ENCODE data around the gene AEBP1.

AEBP1 gene

DNA sequence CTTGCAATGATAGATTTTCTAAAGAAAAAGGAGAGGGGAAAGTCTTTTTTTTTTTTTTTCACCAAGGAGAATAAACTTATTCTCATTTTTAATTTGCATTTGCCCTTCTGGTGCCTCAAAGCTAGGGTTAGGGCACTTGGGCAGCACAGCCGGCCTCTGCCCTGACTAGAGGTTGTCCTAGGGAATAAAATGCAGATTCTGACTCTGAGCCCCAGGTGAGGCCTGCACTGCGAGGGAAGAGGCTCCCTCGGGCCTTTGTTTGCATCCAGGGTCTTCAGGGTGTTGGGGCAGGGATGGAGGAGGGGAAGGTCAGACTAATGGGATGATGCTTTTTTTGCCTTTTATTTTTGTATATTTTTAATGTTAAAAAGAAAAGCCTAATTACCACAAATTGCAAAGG, 29.1 kb downstream of the AEBP1 start:
- H2AFZ ChIP-seq (ENCODE audit: low read length): no peak overlapping the region
- H3K79me2 ChIP-seq (ENCODE audit: insufficient read depth, low read length): no peaks in the 10 kb centered on the region
- no peaks in the 10 kb centered on the region for H3F3A ChIP-seq (ENCODE audit: low read depth)
- peaks cover 12% of the 10 kb centered on the region for H3K4me1 ChIP-seq (ENCODE audit: insufficient read depth, low read length, poor library complexity, severe bottlenecking)
- H3K9me2 ChIP-seq (replicated peaks; ENCODE audit: low read depth, low read length): no peaks in the 10 kb centered on the region
- no peaks in the 10 kb centered on the region for H3K36me3 ChIP-seq (ENCODE audit: insufficient read depth, low read length)
- H3K4me3 ChIP-seq (ENCODE audit: low read length, poor library complexity, severe bottlenecking): no peak overlapping the region
- TF ChIP-seq EZH2phosphoT487 (IDR thresholded peaks at IDR 0.05; ENCODE audit: borderline replicate concordance): no peak
- TF ChIP-seq, protein P1, sequence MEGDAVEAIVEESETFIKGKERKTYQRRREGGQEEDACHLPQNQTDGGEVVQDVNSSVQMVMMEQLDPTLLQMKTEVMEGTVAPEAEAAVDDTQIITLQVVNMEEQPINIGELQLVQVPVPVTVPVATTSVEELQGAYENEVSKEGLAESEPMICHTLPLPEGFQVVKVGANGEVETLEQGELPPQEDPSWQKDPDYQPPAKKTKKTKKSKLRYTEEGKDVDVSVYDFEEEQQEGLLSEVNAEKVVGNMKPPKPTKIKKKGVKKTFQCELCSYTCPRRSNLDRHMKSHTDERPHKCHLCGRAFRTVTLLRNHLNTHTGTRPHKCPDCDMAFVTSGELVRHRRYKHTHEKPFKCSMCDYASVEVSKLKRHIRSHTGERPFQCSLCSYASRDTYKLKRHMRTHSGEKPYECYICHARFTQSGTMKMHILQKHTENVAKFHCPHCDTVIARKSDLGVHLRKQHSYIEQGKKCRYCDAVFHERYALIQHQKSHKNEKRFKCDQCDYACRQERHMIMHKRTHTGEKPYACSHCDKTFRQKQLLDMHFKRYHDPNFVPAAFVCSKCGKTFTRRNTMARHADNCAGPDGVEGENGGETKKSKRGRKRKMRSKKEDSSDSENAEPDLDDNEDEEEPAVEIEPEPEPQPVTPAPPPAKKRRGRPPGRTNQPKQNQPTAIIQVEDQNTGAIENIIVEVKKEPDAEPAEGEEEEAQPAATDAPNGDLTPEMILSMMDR (conservative IDR thresholded peaks at IDR 0.05; ENCODE audit: low read length): no peak
- no peaks in the 10 kb centered on the region for H3K27me3 ChIP-seq (ENCODE audit: insufficient read depth, low read length, poor library complexity, severe bottlenecking)
- no peak overlapping the region for H3K9ac ChIP-seq (ENCODE audit: low read depth, low read length, poor library complexity, severe bottlenecking)
- no peaks in the 10 kb centered on the region for H3K9me3 ChIP-seq (ENCODE audit: insufficient read depth, low read depth, low read length)
- no peak overlapping the region for H3K4me2 ChIP-seq (ENCODE audit: low read depth, low read length, poor library complexity, severe bottlenecking)
- H4K20me1 ChIP-seq (ENCODE audit: insufficient read depth, low read length, poor library complexity, severe bottlenecking): no peaks in the 10 kb centered on the region

DNA sequence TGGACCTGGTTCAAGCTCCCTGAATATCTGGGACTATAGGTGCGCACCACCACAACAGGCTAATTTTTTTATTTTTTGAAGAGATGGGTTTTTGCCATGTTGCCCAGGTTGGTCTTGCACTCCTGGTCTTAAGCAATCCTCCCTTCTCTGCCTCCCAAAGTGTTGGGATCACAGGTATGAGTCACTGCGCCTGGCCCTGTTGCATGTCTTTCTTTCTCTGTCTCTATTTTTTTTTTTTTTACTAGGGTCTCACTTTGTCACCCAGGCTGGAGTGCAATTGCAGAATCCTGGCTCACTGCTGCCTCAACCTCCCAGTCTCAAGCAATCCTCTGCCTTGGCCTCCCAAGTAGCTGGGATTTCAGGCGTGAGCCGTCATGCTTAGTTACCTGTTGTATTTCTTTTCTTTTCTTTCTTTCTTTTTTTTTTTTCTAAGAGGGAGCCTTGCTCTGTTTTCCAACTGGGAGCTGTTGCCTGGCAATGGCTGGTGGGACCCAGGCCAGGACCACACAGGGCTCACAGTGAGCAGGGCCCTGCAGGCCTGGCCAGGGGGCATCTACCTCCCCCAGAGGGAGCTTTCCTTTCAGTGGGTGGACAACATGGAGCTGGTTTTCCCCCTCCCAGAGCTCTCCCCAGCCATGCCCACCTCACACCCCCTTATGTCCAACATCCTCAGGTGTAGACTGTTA, 30.9 kb downstream of the AEBP1 start:
- Histone ChIP-seq H2AFZ (ENCODE audit: low read length) (no peak overlapping the region; the same call in 1 of the 2 replicates), H3K79me2 (ENCODE audit: insufficient read depth, low read length) (no peaks in the 10 kb centered on the region), H3F3A (ENCODE audit: low read depth) (no peaks in the 10 kb centered on the region), H4K20me1 (ENCODE audit: insufficient read depth, low read length, poor library complexity, severe bottlenecking) (no peaks in the 10 kb centered on the region), H3K9me3 (ENCODE audit: insufficient read depth, low read depth, low read length) (no peaks in the 10 kb centered on the region), H3K36me3 (ENCODE audit: insufficient read depth, low read length) (no peaks in the 10 kb centered on the region), H3K4me3 (ENCODE audit: low read length, poor library complexity, severe bottlenecking) (no peak overlapping the region), H3K4me2 (ENCODE audit: low read depth, low read length, poor library complexity, severe bottlenecking) (no peak overlapping the region), H3K27me3 (ENCODE audit: insufficient read depth, low read length, poor library complexity, severe bottlenecking) (no peaks in the 10 kb centered on the region), H3K9me2 (replicated peaks; ENCODE audit: low read depth, low read length) (no peaks in the 10 kb centered on the region), H3K4me1 (ENCODE audit: insufficient read depth, low read length, poor library complexity, severe bottlenecking) (no peaks in the 10 kb centered on the region), H3K9ac (ENCODE audit: low read depth, low read length, poor library complexity, severe bottlenecking) (no peak overlapping the region)
- TF ChIP-seq EZH2phosphoT487 (IDR thresholded peaks at IDR 0.05; ENCODE audit: borderline replicate concordance): no peak

DNA sequence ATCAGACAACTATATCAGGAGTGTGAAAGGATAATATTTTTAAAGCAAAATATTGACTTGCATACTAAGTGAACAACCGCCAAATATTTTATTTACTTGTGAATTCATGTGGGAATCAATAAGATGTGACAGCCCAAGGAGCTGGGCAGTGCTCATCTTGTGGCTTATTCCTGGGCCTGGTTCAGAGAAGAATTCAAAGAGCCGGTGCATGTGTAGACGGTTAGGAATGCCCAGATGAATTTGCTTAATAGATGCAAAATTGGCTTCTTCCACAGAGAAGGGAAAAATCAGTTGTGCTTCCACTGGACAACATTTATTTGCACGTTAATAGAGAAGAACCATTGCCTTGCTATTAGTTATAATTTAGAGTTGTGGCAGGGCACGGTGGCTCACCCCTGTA, 32.6 kb downstream of the AEBP1 start:
- no peaks in the 10 kb centered on the region for H3K27me3 ChIP-seq (ENCODE audit: insufficient read depth, low read length, poor library complexity, severe bottlenecking)
- no peak overlapping the region for H3K4me3 ChIP-seq (ENCODE audit: low read length, poor library complexity, severe bottlenecking)
- TF ChIP-seq EZH2phosphoT487 (IDR thresholded peaks at IDR 0.05; ENCODE audit: borderline replicate concordance): no peak
- TF ChIP-seq, protein P1 (conservative IDR thresholded peaks at IDR 0.05; ENCODE audit: low read length): no peak

DNA sequence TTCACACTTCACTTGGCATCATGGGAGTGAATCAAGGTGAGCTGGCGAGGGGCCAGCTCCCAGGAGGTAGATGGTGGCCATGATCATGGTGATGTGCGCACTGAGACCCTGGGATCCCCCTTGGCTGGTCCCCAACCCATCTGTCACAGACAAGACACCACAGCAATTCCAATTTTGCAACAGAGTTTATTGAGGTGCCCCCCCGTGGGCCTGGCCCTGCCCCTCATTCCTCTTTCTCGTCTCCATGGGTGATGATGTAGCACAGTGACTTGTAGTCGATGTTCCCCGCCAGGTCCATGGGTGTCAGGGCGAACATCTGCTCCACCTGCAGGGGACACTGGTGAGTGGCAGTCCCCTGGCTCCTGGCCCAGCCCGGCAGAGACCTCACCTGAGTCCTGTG, 34.6 kb downstream of the AEBP1 start:
- no peaks in the 10 kb centered on the region for H3F3A ChIP-seq (ENCODE audit: low read depth)
- no peaks in the 10 kb centered on the region for H3K79me2 ChIP-seq (ENCODE audit: insufficient read depth, low read length)
- no peaks in the 10 kb centered on the region for H3K4me1 ChIP-seq (ENCODE audit: insufficient read depth, low read length, poor library complexity, severe bottlenecking)
- no peaks in the 10 kb centered on the region for H3K9me2 ChIP-seq (replicated peaks; ENCODE audit: low read depth, low read length)
- no peak overlapping the region for H2AFZ ChIP-seq (ENCODE audit: low read length)
- no peaks in the 10 kb centered on the region for H4K20me1 ChIP-seq (ENCODE audit: insufficient read depth, low read length, poor library complexity, severe bottlenecking)
- no peak overlapping the region for H3K4me2 ChIP-seq (ENCODE audit: low read depth, low read length, poor library complexity, severe bottlenecking)
- no peak overlapping the region for H3K9ac ChIP-seq (ENCODE audit: low read depth, low read length, poor library complexity, severe bottlenecking)
- H3K4me3 ChIP-seq (ENCODE audit: low read length, poor library complexity, severe bottlenecking): no peak overlapping the region
- H3K36me3 ChIP-seq (ENCODE audit: insufficient read depth, low read length): no peaks in the 10 kb centered on the region
- TF ChIP-seq EZH2phosphoT487 (IDR thresholded peaks at IDR 0.05; ENCODE audit: borderline replicate concordance): no peak
- TF ChIP-seq, protein P1 (conservative IDR thresholded peaks at IDR 0.05; ENCODE audit: low read length): no peak
- H3K27me3 ChIP-seq (ENCODE audit: insufficient read depth, low read length, poor library complexity, severe bottlenecking): no peaks in the 10 kb centered on the region
- no peaks in the 10 kb centered on the region for H3K9me3 ChIP-seq (ENCODE audit: insufficient read depth, low read depth, low read length)

More for the DNA sequence above, 32.6 kb downstream of the AEBP1 start:
- H3K36me3 ChIP-seq (ENCODE audit: insufficient read depth, low read length): no peaks in the 10 kb centered on the region
- H3F3A ChIP-seq (ENCODE audit: low read depth): no peaks in the 10 kb centered on the region
- H3K79me2 ChIP-seq (ENCODE audit: insufficient read depth, low read length): no peaks in the 10 kb centered on the region
- H3K4me1 ChIP-seq (ENCODE audit: insufficient read depth, low read length, poor library complexity, severe bottlenecking): no peaks in the 10 kb centered on the region
- no peaks in the 10 kb centered on the region for H3K9me3 ChIP-seq (ENCODE audit: insufficient read depth, low read depth, low read length)
- H2AFZ ChIP-seq (ENCODE audit: low read length): no peak overlapping the region
- no peaks in the 10 kb centered on the region for H4K20me1 ChIP-seq (ENCODE audit: insufficient read depth, low read length, poor library complexity, severe bottlenecking)
- no peak overlapping the region for H3K4me2 ChIP-seq (ENCODE audit: low read depth, low read length, poor library complexity, severe bottlenecking)
- H3K9ac ChIP-seq (ENCODE audit: low read depth, low read length, poor library complexity, severe bottlenecking): no peak overlapping the region
- no peaks in the 10 kb centered on the region for H3K9me2 ChIP-seq (replicated peaks; ENCODE audit: low read depth, low read length)

Data from Loucy (cell line).